AG09309 (cell line): ENCODE data around the gene ABLIM1.
A peak's percentile ranks its signal among the peaks of the same experiment; 100 is the strongest.

Source experiments
- DNase-seq: peaks from one replicate; pipeline ENCODE4 v3.0.0-alpha.2; 2010; ENCODE audit warnings: low read depth
- H3K4me3 ChIP-seq: 2 replicates; pipeline ENCODE4 v1.5.1; 2011; ENCODE audit warnings: mild to moderate bottlenecking, low read depth, low read length, moderate library complexity; ENCODE audit not compliant: control insufficient read depth
- TF ChIP-seq, protein P1 (sequence below): IDR thresholded peaks from 2 replicates; pipeline ENCODE4 v1.5.1; 2011; ENCODE audit warnings: mild to moderate bottlenecking, low read depth, low read length, inconsistent platforms; ENCODE audit not compliant: insufficient read depth, control insufficient read depth; ENCODE audit errors: missing control alignments

Gene ABLIM1

DNA sequence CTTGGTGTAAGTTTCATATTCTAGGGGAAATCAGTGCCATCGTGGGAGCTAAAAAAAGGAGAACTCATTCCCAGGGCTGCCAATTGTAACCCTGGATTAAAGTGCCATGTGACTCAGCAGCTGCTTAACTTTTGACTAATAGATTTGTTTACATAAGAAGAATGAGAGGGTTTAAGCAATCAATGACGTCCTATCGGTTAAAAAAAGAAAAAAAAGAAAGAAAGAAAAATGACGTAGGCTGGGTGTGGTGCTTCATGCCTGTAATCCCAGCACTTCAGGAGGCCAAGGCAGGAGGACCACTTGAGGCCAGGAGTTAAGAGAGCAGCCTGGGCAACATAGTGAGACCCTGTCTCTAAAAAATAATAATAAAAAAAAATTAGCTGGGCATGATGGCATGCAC lies 137.6 kb downstream of the ABLIM1 start:
- DNase-seq = peak; percentile 61

DNA sequence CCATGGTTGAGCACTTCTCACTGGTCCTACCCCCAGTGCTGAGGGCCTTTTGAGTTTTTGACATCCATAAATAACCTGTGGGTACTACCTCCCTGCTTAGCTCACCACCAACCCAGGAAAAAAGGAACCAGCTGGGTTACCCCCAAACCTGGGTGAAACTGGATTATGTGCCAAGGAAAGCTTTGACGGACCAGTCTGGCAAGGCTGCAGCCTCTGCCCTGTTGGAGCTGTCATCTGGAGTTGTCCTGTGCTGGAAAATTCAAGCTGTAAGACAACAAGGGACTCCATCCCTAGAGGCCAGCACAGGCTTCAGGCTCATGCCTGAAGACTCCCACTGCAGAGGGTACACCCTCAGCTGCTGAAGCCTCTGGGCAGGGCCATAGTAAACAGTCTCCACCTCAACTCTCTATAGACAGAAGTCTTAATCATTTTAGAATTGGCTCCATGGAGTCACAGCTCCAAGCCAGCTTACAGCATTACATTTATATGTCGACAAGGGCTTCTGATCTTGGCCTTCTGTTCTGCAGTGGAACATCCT lies 138.2 kb downstream of the ABLIM1 start:
- DNase-seq = no peak
- H3K4me3 ChIP-seq = no peak overlapping the region
- TF ChIP-seq, protein P1, sequence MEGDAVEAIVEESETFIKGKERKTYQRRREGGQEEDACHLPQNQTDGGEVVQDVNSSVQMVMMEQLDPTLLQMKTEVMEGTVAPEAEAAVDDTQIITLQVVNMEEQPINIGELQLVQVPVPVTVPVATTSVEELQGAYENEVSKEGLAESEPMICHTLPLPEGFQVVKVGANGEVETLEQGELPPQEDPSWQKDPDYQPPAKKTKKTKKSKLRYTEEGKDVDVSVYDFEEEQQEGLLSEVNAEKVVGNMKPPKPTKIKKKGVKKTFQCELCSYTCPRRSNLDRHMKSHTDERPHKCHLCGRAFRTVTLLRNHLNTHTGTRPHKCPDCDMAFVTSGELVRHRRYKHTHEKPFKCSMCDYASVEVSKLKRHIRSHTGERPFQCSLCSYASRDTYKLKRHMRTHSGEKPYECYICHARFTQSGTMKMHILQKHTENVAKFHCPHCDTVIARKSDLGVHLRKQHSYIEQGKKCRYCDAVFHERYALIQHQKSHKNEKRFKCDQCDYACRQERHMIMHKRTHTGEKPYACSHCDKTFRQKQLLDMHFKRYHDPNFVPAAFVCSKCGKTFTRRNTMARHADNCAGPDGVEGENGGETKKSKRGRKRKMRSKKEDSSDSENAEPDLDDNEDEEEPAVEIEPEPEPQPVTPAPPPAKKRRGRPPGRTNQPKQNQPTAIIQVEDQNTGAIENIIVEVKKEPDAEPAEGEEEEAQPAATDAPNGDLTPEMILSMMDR = no peak

More for the DNA sequence above, 137.6 kb downstream of the ABLIM1 start:
- TF ChIP-seq, protein P1 = no peak
- H3K4me3 ChIP-seq = no peak overlapping the region

DNA sequence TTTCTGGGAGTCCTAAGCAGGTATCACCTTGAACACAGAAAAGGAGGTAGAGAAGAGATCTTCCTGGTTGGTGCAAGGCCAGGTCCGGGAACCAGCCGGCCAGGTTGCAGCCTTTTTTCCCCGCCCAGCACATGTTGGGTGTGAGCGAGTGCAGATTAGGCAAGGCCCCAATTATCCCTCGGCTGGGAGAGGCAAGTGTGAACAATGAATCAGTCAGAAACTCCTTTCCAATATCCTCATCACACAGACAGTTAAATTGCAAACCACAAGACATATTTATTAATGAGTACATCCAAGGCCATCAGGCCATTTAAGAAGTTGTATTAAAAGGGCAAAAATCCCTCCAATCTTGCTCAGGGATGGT lies 138.8 kb downstream of the ABLIM1 start:
- DNase-seq = no peak
- no peak overlapping the region for H3K4me3 ChIP-seq
- TF ChIP-seq, protein P1 = no peak

DNA sequence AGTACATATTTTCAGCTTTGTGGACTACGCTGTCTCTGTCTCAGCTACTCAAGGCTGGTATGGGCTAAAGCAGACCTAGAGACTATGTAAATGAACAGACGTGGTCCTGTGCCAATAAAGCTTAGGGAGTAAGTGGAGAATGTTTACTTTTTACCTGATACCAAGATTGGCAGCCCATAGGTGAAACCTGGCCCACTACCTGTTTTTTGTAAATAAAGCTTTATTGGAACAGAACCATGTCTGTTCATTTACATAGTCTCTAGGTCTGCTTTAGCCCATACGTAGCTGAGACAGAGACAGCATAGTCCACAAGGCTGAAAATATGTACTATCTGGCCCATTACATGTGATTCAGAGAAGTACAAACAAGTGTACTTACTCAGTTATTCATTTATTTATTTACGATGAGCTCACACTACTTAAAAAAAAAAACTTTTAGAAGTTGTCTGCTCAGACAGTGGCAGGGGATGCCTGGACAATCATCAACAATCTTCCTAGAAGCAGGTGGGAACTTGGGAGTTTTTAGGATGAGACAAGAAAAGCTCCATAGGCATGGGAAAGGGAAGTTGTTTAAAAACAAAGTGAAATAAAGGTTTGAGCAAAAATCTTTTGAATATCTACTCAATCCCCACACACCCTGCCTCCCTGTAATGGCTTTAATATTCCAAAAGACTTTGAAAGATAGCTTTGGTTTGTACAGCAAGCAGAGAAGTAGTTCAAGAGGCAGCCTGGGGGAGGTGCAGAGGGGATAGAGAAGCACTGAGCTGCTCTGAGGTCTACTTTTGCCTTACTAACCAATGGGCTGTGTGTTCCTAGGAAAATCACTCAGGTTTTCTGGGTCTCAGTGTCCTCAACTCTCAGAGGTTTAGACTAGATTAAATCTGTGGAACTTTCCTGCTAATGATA lies 139.4 kb downstream of the ABLIM1 start:
- no peak for DNase-seq
- H3K4me3 ChIP-seq = no peak overlapping the region
- TF ChIP-seq, protein P1 = no peak

DNA sequence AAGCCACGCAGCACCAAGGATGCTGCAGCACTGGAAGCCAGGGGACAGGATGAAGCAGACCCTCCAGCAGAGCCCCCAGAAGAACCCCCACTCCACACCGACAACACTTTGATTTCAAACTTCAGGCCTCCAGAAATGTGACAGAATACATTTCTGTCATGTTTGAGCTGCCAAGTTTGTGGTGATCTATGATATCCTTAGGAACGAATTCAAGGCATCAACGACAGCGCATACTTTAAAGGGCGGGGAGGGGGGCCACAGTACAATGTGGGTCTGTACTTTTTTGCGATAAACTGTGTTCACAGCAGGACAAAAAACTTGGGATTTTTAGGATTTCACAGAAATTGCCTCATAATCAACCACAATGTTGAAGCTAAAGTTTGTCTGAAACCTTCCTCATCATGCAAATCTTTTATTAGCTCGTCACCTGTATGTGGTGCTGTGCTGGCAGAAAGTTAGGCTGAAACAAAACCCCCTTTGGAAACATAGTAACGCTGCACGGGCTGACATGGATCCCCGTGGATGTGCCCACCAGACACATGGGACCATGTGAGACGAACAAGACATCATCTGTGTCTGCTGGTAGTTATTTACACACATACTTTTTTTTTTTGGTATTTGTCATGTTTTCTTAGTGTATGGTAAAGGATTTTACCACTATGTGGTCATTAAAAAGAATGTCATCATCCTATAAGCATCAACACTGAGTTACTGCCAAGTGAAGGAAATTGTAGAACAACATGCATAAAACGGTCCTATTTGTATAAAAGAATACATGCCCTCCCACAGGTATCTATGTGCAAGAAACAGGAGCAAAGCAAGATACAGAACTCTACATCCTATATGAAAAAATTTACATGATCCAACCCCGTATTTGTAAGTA lies 140.5 kb downstream of the ABLIM1 start:
- no peak for DNase-seq
- H3K4me3 ChIP-seq = no peak overlapping the region
- TF ChIP-seq, protein P1 = no peak

DNA sequence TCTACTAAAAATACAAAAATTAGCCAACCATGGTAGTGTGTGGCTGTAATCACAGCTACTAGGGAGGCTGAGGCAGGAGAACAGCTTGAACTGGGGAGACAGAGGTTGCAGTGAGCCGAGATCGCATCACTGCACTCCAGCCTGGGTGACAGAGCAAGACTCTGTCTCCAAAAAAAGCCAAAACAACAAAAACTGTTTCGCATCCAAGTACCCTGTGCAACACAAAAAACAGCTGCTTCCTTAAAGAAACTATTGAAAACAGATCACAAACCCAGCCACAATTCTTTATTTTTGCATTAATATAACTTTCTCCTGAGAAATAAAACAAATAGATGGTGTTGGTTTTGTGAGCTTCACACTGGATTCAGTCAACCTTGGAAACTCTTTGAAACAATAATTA lies 141.7 kb downstream of the ABLIM1 start:
- TF ChIP-seq, protein P1 = no peak
- DNase-seq = no peak
- no peak overlapping the region for H3K4me3 ChIP-seq
